Gastrocnemius medialis (tissue), 4 donors: ENCODE results near the gene CHSY1. TPM values are rescaled to one million over a fixed set of nuclear protein-coding genes. Genes with fewer than 3 reads are reported as not detected.

Source experiments
- ATAC-seq, 2 donors: fragments of 150-250 bp; one replicate each; pipeline ENCODE4 v1.9.1; 2016
- DNase-seq, 2 donors: peaks; one replicate each; pipeline ENCODE4 v3.0.0-alpha.2; 2019
- H3K27ac ChIP-seq, 4 donors: fragments of 200-600 bp; sonication (generic); 1 replicate in 1 of 4; 2 replicates in 3 of 4; pipeline ENCODE4 v1.5.1; 2016 to 2018; ENCODE audit warnings: mild to moderate bottlenecking in 2 of 4, moderate library complexity in 1 of 4
- H3K27me3 ChIP-seq, 3 donors: fragments of 200-600 bp; sonication (generic) in 2 of 3; 1 replicate in 1 of 3; 2 replicates in 2 of 3; pipeline versions ENCODE4 v1.5.1 to v1.6.0; 2016 to 2019; ENCODE audit warnings: mild to moderate bottlenecking in 1 of 3, moderate library complexity in 1 of 3
- H3K36me3 ChIP-seq, 2 donors: fragments of 200-600 bp; sonication (generic) in 1 of 2; one replicate each; pipeline ENCODE4 v1.5.1; 2017 to 2018
- H3K4me1 ChIP-seq, 2 donors: fragments of 200-600 bp; sonication (generic) in 1 of 2; one replicate each; pipeline ENCODE4 v1.5.1; 2016 to 2017; ENCODE audit warnings: mild to moderate bottlenecking in 2 of 2
- H3K4me3 ChIP-seq, 4 donors: fragments of 200-600 bp; sonication (generic) in 3 of 4; 1 replicate in 1 of 4; 2 replicates in 3 of 4; pipeline ENCODE4 v1.5.1; 2016 to 2019; ENCODE audit warnings: mild to moderate bottlenecking in 2 of 4
- H3K9me3 ChIP-seq, 3 donors: fragments of 200-600 bp; sonication (generic) in 2 of 3; 1 replicate in 1 of 3; 2 replicates in 2 of 3; pipeline ENCODE4 v1.5.1; 2016 to 2019
- POLR2A ChIP-seq, 2 donors: fragments of 450-650 bp; IDR thresholded peaks; one replicate each; pipeline ENCODE4 v1.6.1; 2017; ENCODE audit warnings: antibody characterized with exemption in 2 of 2, mild to moderate bottlenecking in 2 of 2, moderate library complexity in 2 of 2
- in situ Hi-C, 4 donors: fragments of 200-750 bp; cut with MboI; loops; one replicate each; pipeline versions ENCODE4 v1.15.0 to v1.8.0; 2017; ENCODE audit warnings: low sequenced_read_pairs in 4 of 4
- intact Hi-C: fragments of 100-400 bp; cut with DNase I; formaldehyde crosslinking; loops from one replicate; pipeline ENCODE4 v1.15.1; 2023; ENCODE audit warnings: low total_unique reads
- total RNA-seq, 4 donors: library from RNA; depleted of rRNA; stranded (reverse); fragments of >200 nt; gene quantifications; one replicate each; pipeline versions ENCODE4 v1.1.0 to v1.2.3, GENCODE V29; 2016
- TF ChIP-seq, protein P1 (sequence below), 5 experiments: fragments of 450-650 bp in 3 of 5; fragments of 200-600 bp in 2 of 5; sonication (generic) in 2 of 5; IDR thresholded peaks in 4 of 5; conservative IDR thresholded peaks in 1 of 5; 1 replicate in 4 of 5; 2 replicates in 1 of 5; pipeline ENCODE4 v1.5.1; 2016 to 2019; ENCODE audit warnings: antibody characterized with exemption in 5 of 5, mild to moderate bottlenecking in 3 of 5, moderate library complexity in 3 of 5

The CHSY1 gene
- total RNA-seq, 4 donors from 2014 or later: 4.6 to 8.3 (median 7.1) TPM

DNA sequence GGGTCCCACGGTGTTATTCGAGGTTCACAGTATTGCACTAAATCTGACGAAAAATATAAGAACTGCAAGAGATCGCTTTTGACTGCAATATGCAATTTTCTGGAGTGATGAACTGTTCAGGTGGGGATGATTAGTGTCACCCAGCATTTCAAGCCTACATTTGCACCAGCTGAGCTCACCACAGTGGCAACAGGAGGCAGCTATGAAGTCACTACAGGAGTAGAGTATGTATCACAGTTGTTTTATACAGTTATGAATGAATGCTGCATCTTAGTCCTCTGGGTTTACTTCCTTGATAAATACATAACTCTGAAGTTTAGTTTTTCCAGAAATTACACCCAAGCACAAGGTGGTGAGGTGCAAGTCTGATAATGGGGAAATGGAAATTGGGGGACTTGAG lies 69.6 kb downstream of the CHSY1 start:
- Histone ChIP-seq H3K4me3 (no peak overlapping the region), H3K9me3 (no peaks in the 10 kb centered on the region), H3K27ac (no peak overlapping the region), H3K4me1 (peaks cover 16 to 43% of the 10 kb centered on the region in 2 donors), H3K36me3 (peaks cover 0 to 10% of the 10 kb centered on the region in 2 donors), H3K27me3 (no peaks in the 10 kb centered on the region)
- in situ Hi-C loops (no loop called here), intact Hi-C loops (no loop called here)
- no peak for DNase-seq
- ATAC-seq: no peak
- TF ChIP-seq, protein P1, sequence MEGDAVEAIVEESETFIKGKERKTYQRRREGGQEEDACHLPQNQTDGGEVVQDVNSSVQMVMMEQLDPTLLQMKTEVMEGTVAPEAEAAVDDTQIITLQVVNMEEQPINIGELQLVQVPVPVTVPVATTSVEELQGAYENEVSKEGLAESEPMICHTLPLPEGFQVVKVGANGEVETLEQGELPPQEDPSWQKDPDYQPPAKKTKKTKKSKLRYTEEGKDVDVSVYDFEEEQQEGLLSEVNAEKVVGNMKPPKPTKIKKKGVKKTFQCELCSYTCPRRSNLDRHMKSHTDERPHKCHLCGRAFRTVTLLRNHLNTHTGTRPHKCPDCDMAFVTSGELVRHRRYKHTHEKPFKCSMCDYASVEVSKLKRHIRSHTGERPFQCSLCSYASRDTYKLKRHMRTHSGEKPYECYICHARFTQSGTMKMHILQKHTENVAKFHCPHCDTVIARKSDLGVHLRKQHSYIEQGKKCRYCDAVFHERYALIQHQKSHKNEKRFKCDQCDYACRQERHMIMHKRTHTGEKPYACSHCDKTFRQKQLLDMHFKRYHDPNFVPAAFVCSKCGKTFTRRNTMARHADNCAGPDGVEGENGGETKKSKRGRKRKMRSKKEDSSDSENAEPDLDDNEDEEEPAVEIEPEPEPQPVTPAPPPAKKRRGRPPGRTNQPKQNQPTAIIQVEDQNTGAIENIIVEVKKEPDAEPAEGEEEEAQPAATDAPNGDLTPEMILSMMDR (IDR thresholded peaks at IDR 0.05 in 4 of 5, conservative IDR thresholded peaks at IDR 0.05 in 1 of 5): no peak
- TF ChIP-seq POLR2A (IDR thresholded peaks at IDR 0.05): no peak

- Histone ChIP-seq H3K4me3 (no peak overlapping the region), H3K4me1 (peaks cover 12 to 39% of the 10 kb centered on the region in 2 donors), H3K27ac (no peak overlapping the region), H3K36me3 (peaks cover 0 to 14% of the 10 kb centered on the region in 2 donors), H3K27me3 (no peaks in the 10 kb centered on the region), H3K9me3 (no peaks in the 10 kb centered on the region)
- intact Hi-C loops: no loop called here
- no peak for TF ChIP-seq POLR2A (IDR thresholded peaks at IDR 0.05)
- in situ Hi-C loops: no loop called here
- ATAC-seq (no peak), DNase-seq (no peak)
These were observed 70.5 kb downstream of the CHSY1 start for GRCh38 chr15:101181349-101181748.

- H3K4me1 ChIP-seq: peaks cover 12 to 36% of the 10 kb centered on the region in 2 donors
- H3K36me3 ChIP-seq: peaks cover 0 to 15% of the 10 kb centered on the region in 2 donors
- intact Hi-C loops: no loop called here
- H3K4me3 ChIP-seq: no peak overlapping the region
- no peak for DNase-seq
- no peaks in the 10 kb centered on the region for H3K9me3 ChIP-seq
- no peak for TF ChIP-seq POLR2A (IDR thresholded peaks at IDR 0.05)
- TF ChIP-seq, protein P1 (IDR thresholded peaks at IDR 0.05 in 4 of 5, conservative IDR thresholded peaks at IDR 0.05 in 1 of 5): no peak
- ATAC-seq: no peak
- H3K27ac ChIP-seq: no peak overlapping the region
- in situ Hi-C loops: no loop called here
- no peaks in the 10 kb centered on the region for H3K27me3 ChIP-seq
These were observed 71.1 kb downstream of the CHSY1 start for GRCh38 chr15:101180620-101181307.

GRCh38 chr15:101179341-101180153 lies 72.3 kb downstream of the CHSY1 start:
- H3K9me3 ChIP-seq: no peaks in the 10 kb centered on the region
- intact Hi-C loops: no loop called here
- no peaks in the 10 kb centered on the region for H3K27me3 ChIP-seq
- peaks cover 0 to 19% of the 10 kb centered on the region in 2 donors for H3K36me3 ChIP-seq
- DNase-seq (no peak), ATAC-seq (no peak)
- no peak overlapping the region for H3K4me3 ChIP-seq
- H3K27ac ChIP-seq: no peak overlapping the region
- TF ChIP-seq POLR2A (IDR thresholded peaks at IDR 0.05): no peak
- TF ChIP-seq, protein P1 (IDR thresholded peaks at IDR 0.05 in 4 of 5, conservative IDR thresholded peaks at IDR 0.05 in 1 of 5): no peak
- in situ Hi-C loops: loop anchor here in 1 of 4 donors (10.0 kb wide), 1 partner anchor 65 kb away; no protein-coding TSS in a partner anchor
- H3K4me1 ChIP-seq: peaks cover 12 to 29% of the 10 kb centered on the region in 2 donors

DNA sequence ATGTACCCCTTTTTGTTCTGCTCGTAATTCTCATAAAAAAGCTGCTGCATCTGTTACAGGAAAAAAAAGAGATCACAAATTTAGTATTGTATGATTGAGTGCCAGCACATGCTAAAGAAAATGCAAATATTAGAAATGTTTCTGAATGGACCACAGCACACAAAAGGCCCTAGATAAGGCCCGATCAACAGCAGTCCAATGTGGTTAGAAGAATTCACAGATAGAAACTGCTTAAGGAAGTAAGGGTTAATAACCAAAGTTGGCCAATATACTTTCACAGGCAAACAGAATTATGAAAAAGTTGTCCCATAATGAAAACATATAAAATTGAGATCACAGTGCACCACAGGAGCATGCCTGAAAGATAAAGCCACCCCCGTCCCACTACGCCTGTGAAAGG lies 72.9 kb downstream of the CHSY1 start:
- Histone ChIP-seq H3K27me3 (no peaks in the 10 kb centered on the region), H3K4me3 (no peak overlapping the region), H3K4me1 (peaks cover 12 to 24% of the 10 kb centered on the region in 2 donors), H3K9me3 (no peaks in the 10 kb centered on the region), H3K36me3 (peaks cover 0 to 19% of the 10 kb centered on the region in 2 donors), H3K27ac (no peak overlapping the region)
- intact Hi-C loops (no loop called here), in situ Hi-C loops (loop anchor here in 1 of 4 donors (10.0 kb wide), 1 partner anchor 66 kb away; no protein-coding TSS in a partner anchor)
- DNase-seq: no peak
- TF ChIP-seq, protein P1 (IDR thresholded peaks at IDR 0.05 in 4 of 5, conservative IDR thresholded peaks at IDR 0.05 in 1 of 5): no peak
- no peak for TF ChIP-seq POLR2A (IDR thresholded peaks at IDR 0.05)
- no peak for ATAC-seq
